AG09309 (cell line): ENCODE data around the gene DCP2.

ENCODE experiments used
- DNase-seq: peaks from one replicate; pipeline ENCODE4 v3.0.0-alpha.2; 2010; ENCODE audit warnings: low read depth
- H3K4me3 ChIP-seq: 2 replicates; pipeline ENCODE4 v1.5.1; 2011; ENCODE audit warnings: mild to moderate bottlenecking, low read depth, low read length, moderate library complexity; ENCODE audit not compliant: control insufficient read depth
- CTCF ChIP-seq: IDR thresholded peaks from 2 replicates; pipeline ENCODE4 v1.5.1; 2011; ENCODE audit warnings: mild to moderate bottlenecking, low read depth, low read length, inconsistent platforms; ENCODE audit not compliant: insufficient read depth, control insufficient read depth; ENCODE audit errors: missing control alignments

DCP2 gene

GRCh38 chr5:112934366-112934663, 42.3 kb upstream of the DCP2 start:
- no peak for DNase-seq

GRCh38 chr5:112935675-112936074, 40.9 kb upstream of the DCP2 start:
- H3K4me3 ChIP-seq = no peak overlapping the region
- TF ChIP-seq CTCF = no peak
- no peak for DNase-seq

More at GRCh38 chr5:112934366-112934663, 42.3 kb upstream of the DCP2 start:
- H3K4me3 ChIP-seq = no peak overlapping the region
- TF ChIP-seq CTCF = no peak

- no peak for DNase-seq
- no peak overlapping the region for H3K4me3 ChIP-seq
Observed at GRCh38 chr5:112938286-112938685, 38.3 kb upstream of the DCP2 start.

GRCh38 chr5:112940670-112941069, 35.9 kb upstream of the DCP2 start:
- no peak for TF ChIP-seq CTCF
- DNase-seq = no peak
- H3K4me3 ChIP-seq = no peak overlapping the region

More at GRCh38 chr5:112938286-112938685, 38.3 kb upstream of the DCP2 start:
- no peak for TF ChIP-seq CTCF

GRCh38 chr5:112948458-112948857, 28.1 kb upstream of the DCP2 start:
- H3K4me3 ChIP-seq = no peak overlapping the region
- no peak for TF ChIP-seq CTCF
- no peak for DNase-seq

- TF ChIP-seq CTCF = no peak
- H3K4me3 ChIP-seq = no peak overlapping the region
- no peak for DNase-seq
Observed at GRCh38 chr5:112951124-112951702, 25.4 kb upstream of the DCP2 start.

GRCh38 chr5:112956606-112957005, 20.0 kb upstream of the DCP2 start:
- no peak for DNase-seq
- TF ChIP-seq CTCF = no peak
- no peak overlapping the region for H3K4me3 ChIP-seq
